ENCODE results near the gene NRXN3. TPM values are rescaled to one million over a fixed set of nuclear protein-coding genes. Genes with fewer than 3 reads are reported as not detected.

The NRXN3 gene
- total RNA-seq, 1 experiment from 2014 or later: not detected

DNA sequence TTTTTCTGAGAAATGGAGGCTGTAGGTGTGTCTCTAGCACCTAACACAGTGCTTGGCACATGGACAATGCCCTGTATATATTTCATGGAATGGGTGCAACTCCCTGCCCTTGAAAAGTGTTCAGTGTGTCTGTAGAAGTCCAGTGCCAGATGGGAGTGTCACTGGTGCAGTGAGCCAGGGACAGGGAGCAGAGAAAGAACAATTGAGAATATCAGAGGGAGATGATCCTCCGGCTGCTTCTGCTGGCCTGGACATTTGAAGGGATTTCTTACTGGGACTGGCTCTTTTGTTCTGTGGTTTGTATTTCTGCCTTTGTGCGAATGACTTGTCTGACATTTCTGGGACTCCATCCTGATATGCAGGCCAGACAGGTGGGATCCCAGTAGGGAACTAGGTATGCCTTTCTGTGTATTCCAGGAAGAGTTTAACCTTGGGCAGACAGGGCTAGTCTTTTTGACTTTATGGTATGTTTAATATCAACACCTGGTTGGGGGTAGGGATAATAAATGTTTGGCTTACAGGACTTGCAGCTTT, 328.0 kb downstream of the NRXN3 start:
- RAD21 ChIA-PET (ENCODE audit: low non-redundant PET in 1 of 2, low total read pairs in 2 of 2, uncharacterized antibody in 2 of 2, unreplicated experiment in 2 of 2): no interaction called here
- no TSS peak for BruUV-seq (replicated peaks)
- Histone ChIP-seq H3K4me2 (ENCODE audit: low read length) (no peak overlapping the region), H3K9me3 (ENCODE audit: control insufficient read depth in 1 of 2, insufficient read depth in 1 of 2, low read depth in 1 of 2, low read length in 2 of 2) (no peaks in the 10 kb centered on the region), H3K36me3 (ENCODE audit: control insufficient read depth in 1 of 2, insufficient read depth in 2 of 2, low read length in 2 of 2) (no peaks in the 10 kb centered on the region), H3K79me2 (ENCODE audit: insufficient read depth, low read length) (no peaks in the 10 kb centered on the region), H3K27me3 (ENCODE audit: insufficient read depth, low read length) (no peaks in the 10 kb centered on the region), H3K27ac (ENCODE audit: low read depth, low read length) (no peak overlapping the region), H3K4me1 (ENCODE audit: control insufficient read depth in 1 of 2, insufficient read depth in 2 of 2, low read length in 2 of 2) (no peaks in the 10 kb centered on the region), H3K9ac (ENCODE audit: low read length) (no peak overlapping the region), H3K9me2 (ENCODE audit: insufficient read depth) (no peaks in the 10 kb centered on the region), H4K20me1 (ENCODE audit: insufficient read depth) (no peaks in the 10 kb centered on the region), H3K4me3 (replicated peaks in 1 of 2; ENCODE audit: low read depth in 1 of 2, low read length in 2 of 2) (no peak overlapping the region), H2AFZ (ENCODE audit: low read depth, low read length, poor library complexity, severe bottlenecking) (no peak overlapping the region)
- POLR2A ChIA-PET: no interaction called here
- CTCF ChIA-PET: no interaction called here
- ATAC-seq (no peak), DNase-seq (ENCODE audit: low read depth, low spot score) (no peak)
- no peak for TF ChIP-seq ZFX (IDR thresholded peaks at IDR 0.05)
- no peak for TF ChIP-seq CBX3 (IDR thresholded peaks at IDR 0.05; ENCODE audit: low read depth)
- TF ChIP-seq TCF7L2 (IDR thresholded peaks at IDR 0.05; ENCODE audit: borderline replicate concordance, extremely low read depth, insufficient read depth, insufficient read length): no peak
- TF ChIP-seq ATF3 (IDR thresholded peaks at IDR 0.05): no peak
- no peak for TF ChIP-seq RAD21 (IDR thresholded peaks at IDR 0.05; ENCODE audit: low read depth)
- TF ChIP-seq SP1 (IDR thresholded peaks at IDR 0.05; ENCODE audit: low read depth): no peak
- intact Hi-C loops (cut with micrococcal nuclease): no loop called here

- Histone ChIP-seq H3K9me2 (ENCODE audit: insufficient read depth) (no peaks in the 10 kb centered on the region), H3K36me3 (ENCODE audit: control insufficient read depth in 1 of 2, insufficient read depth in 2 of 2, low read length in 2 of 2) (no peaks in the 10 kb centered on the region), H3K4me3 (replicated peaks in 1 of 2; ENCODE audit: low read depth in 1 of 2, low read length in 2 of 2) (no peak overlapping the region), H3K4me2 (ENCODE audit: low read length) (no peak overlapping the region), H3K4me1 (ENCODE audit: control insufficient read depth in 1 of 2, insufficient read depth in 2 of 2, low read length in 2 of 2) (no peaks in the 10 kb centered on the region), H3K79me2 (ENCODE audit: insufficient read depth, low read length) (no peaks in the 10 kb centered on the region), H3K27ac (ENCODE audit: low read depth, low read length) (no peak overlapping the region), H3K9ac (ENCODE audit: low read length) (no peak overlapping the region), H3K9me3 (ENCODE audit: control insufficient read depth in 1 of 2, insufficient read depth in 1 of 2, low read depth in 1 of 2, low read length in 2 of 2) (no peaks in the 10 kb centered on the region), H3K27me3 (ENCODE audit: insufficient read depth, low read length) (no peaks in the 10 kb centered on the region), H4K20me1 (ENCODE audit: insufficient read depth) (no peaks in the 10 kb centered on the region), H2AFZ (ENCODE audit: low read depth, low read length, poor library complexity, severe bottlenecking) (no peak overlapping the region)
- ChIA-PET CTCF (no interaction called here), POLR2A (no interaction called here), RAD21 (ENCODE audit: low non-redundant PET in 1 of 2, low total read pairs in 2 of 2, uncharacterized antibody in 2 of 2, unreplicated experiment in 2 of 2) (no interaction called here)
- intact Hi-C loops (cut with micrococcal nuclease): loop anchor here (5.0 kb wide), 1 partner anchor 45 kb away; no protein-coding TSS in a partner anchor
- ATAC-seq (no peak), DNase-seq (ENCODE audit: low read depth, low spot score) (no peak)
- BruUV-seq (replicated peaks): no TSS peak
- no peak for TF ChIP-seq RAD21 (IDR thresholded peaks at IDR 0.05; ENCODE audit: low read depth)
- no peak for TF ChIP-seq SRF (IDR thresholded peaks at IDR 0.05; ENCODE audit: low read depth)
- no peak for TF ChIP-seq REST (IDR thresholded peaks at IDR 0.05; ENCODE audit: low read depth)
- no peak for TF ChIP-seq FOSL1 (IDR thresholded peaks at IDR 0.05; ENCODE audit: low read depth)
- no peak for TF ChIP-seq MAX (IDR thresholded peaks at IDR 0.05)
- no peak for TF ChIP-seq POLR2AphosphoS5 (IDR thresholded peaks at IDR 0.05; ENCODE audit: low read depth, low read length)
- TF ChIP-seq POLR2A (IDR thresholded peaks at IDR 0.05; ENCODE audit: borderline replicate concordance, extremely low read depth, insufficient read depth, insufficient read length): no peak
- TF ChIP-seq ATF3 (IDR thresholded peaks at IDR 0.05): no peak
- no peak for TF ChIP-seq EZH2phosphoT487 (IDR thresholded peaks at IDR 0.05; ENCODE audit: borderline replicate concordance)
- no peak for TF ChIP-seq YY1 (IDR thresholded peaks at IDR 0.05; ENCODE audit: extremely low read depth, insufficient replicate concordance, low read depth, low read length)
- TF ChIP-seq CBX3 (IDR thresholded peaks at IDR 0.05; ENCODE audit: low read depth): no peak
- TF ChIP-seq, protein P1, sequence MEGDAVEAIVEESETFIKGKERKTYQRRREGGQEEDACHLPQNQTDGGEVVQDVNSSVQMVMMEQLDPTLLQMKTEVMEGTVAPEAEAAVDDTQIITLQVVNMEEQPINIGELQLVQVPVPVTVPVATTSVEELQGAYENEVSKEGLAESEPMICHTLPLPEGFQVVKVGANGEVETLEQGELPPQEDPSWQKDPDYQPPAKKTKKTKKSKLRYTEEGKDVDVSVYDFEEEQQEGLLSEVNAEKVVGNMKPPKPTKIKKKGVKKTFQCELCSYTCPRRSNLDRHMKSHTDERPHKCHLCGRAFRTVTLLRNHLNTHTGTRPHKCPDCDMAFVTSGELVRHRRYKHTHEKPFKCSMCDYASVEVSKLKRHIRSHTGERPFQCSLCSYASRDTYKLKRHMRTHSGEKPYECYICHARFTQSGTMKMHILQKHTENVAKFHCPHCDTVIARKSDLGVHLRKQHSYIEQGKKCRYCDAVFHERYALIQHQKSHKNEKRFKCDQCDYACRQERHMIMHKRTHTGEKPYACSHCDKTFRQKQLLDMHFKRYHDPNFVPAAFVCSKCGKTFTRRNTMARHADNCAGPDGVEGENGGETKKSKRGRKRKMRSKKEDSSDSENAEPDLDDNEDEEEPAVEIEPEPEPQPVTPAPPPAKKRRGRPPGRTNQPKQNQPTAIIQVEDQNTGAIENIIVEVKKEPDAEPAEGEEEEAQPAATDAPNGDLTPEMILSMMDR (IDR thresholded peaks at IDR 0.05 in 2 of 3, conservative IDR thresholded peaks at IDR 0.05 in 1 of 3; ENCODE audit: borderline replicate concordance in 1 of 3, insufficient read depth in 1 of 3, low read depth in 2 of 3, low read length in 2 of 3): no peak
Observed at GRCh38 chr14:78501909-78502308, 331.7 kb downstream of the NRXN3 start.

All from HCT116 (cell line).